GM12878 (cell line): ENCODE results near the gene SIGLEC11. TPM values are rescaled to one million over a fixed set of nuclear protein-coding genes. Genes with fewer than 3 reads are reported as not detected.

Experiments
- ATAC-seq: fragments of 200-7000 bp; cut with Tn5 transposase; 3 replicates; pipeline ENCODE4 v1.9.1; 2020; ENCODE audit warnings: mild to moderate bottlenecking, moderate library complexity
- BruUV-seq: library from RNA; stranded (reverse); fragments of 400-500 nt; replicated peaks from 2 replicates; lab custom pipeline; 2021; lab: Mats Ljungman, UMichigan
- CTCF ChIA-PET: fragments of 300-600 bp; sonication (Branson Sonifier 250); formaldehyde crosslinking; extraction: SDS; loops from one replicate; lab custom pipeline; 2021; ENCODE audit warnings: inconsistent platforms; lab: Yijun Ruan, JAX
- POLR2A ChIA-PET: fragments of 350-600 bp; formaldehyde crosslinking; extraction: SDS; loops from one replicate; lab custom pipeline; 2021; ENCODE audit warnings: inconsistent platforms; lab: Charles Lee
- RAD21 ChIA-PET: fragments of 300-600 bp; sonication (Branson Sonifier 250); formaldehyde crosslinking; loops from one replicate; lab custom pipeline; 2023; ENCODE audit warnings: antibody characterized with exemption; ENCODE audit not compliant: unreplicated experiment; lab: Charles Lee
- SMC1A ChIA-PET: fragments of 300-600 bp; sonication (Branson Sonifier 250); formaldehyde crosslinking; loops from one replicate; lab custom pipeline; 2023; ENCODE audit not compliant: unreplicated experiment, uncharacterized antibody; lab: Charles Lee
- DNase-seq: peaks from one replicate; pipeline ENCODE4 v3.0.0-alpha.2; 2011; ENCODE audit warnings: low read depth, low spot score
- FAIRE-seq: peaks from 3 replicates; lab custom pipeline; 2011; peaks lifted over from hg19 to GRCh38; lab: Jason Lieb, UNC
- H2AFZ ChIP-seq: 2 replicates; pipeline ENCODE4 v1.6.0; 2011; ENCODE audit warnings: low read depth, low read length, control low read depth; ENCODE audit not compliant: control insufficient read depth
- H3K27ac ChIP-seq: 2 replicates; pipeline ENCODE4 v1.5.1; 2011; ENCODE audit warnings: control low read depth; ENCODE audit not compliant: control insufficient read depth, insufficient read depth
- H3K27me3 ChIP-seq, 2 experiments: replicated peaks in 1 of 2; 2 replicates each; pipeline versions ENCODE4 v1.6.0 to v1.6.1; 2011; ENCODE audit warnings: low read length in 1 of 2; ENCODE audit not compliant: control insufficient read depth in 2 of 2, insufficient read depth in 2 of 2
- H3K36me3 ChIP-seq, 2 experiments: 2 replicates each; pipeline ENCODE4 v1.5.1; 2011; ENCODE audit warnings: low read length in 1 of 2; ENCODE audit not compliant: control insufficient read depth in 2 of 2, insufficient read depth in 2 of 2
- H3K4me1 ChIP-seq: 2 replicates; pipeline ENCODE4 v1.6.1; 2011; ENCODE audit warnings: mild to moderate bottlenecking, low read length, moderate library complexity, mixed read lengths; ENCODE audit not compliant: control insufficient read depth, insufficient read depth
- H3K4me2 ChIP-seq: 2 replicates; pipeline ENCODE4 v1.6.0; 2011; ENCODE audit warnings: control low read depth; ENCODE audit not compliant: control insufficient read depth, insufficient read depth
- H3K4me3 ChIP-seq: fragments of 200-600 bp; sonication (generic); 2 replicates; pipeline ENCODE4 v1.5.1; 2016
- H3K79me2 ChIP-seq: 2 replicates; pipeline ENCODE4 v1.6.0; 2011; ENCODE audit warnings: low read length; ENCODE audit not compliant: control insufficient read depth, insufficient read depth
- H3K9ac ChIP-seq: 2 replicates; pipeline ENCODE4 v1.8.0; 2011; ENCODE audit warnings: low read length, control low read depth, mixed read lengths; ENCODE audit not compliant: control insufficient read depth, insufficient read depth
- H3K9me3 ChIP-seq: replicated peaks from 3 replicates; pipeline ENCODE4 v1.5.1; 2011; ENCODE audit warnings: mild to moderate bottlenecking, low read length; ENCODE audit not compliant: control insufficient read depth, insufficient read depth
- H4K20me1 ChIP-seq: 2 replicates; pipeline ENCODE4 v1.6.0; 2011; ENCODE audit not compliant: control insufficient read depth, insufficient read depth
- ATF3 ChIP-seq: IDR thresholded peaks from 2 replicates; pipeline ENCODE4 v1.6.1; 2011; ENCODE audit warnings: low read depth, mild to moderate bottlenecking, low read length, moderate library complexity, borderline replicate concordance; ENCODE audit errors: extremely low read depth
- JUND ChIP-seq: IDR thresholded peaks from 2 replicates; pipeline ENCODE4 v1.6.1; 2012; ENCODE audit warnings: low read depth, mild to moderate bottlenecking, low read length, improper control_type of control experiment, moderate library complexity
- MEF2A ChIP-seq: IDR thresholded peaks from 2 replicates; pipeline ENCODE4 v1.6.1; 2011; ENCODE audit warnings: low read depth, mild to moderate bottlenecking, low read length, moderate library complexity; ENCODE audit not compliant: insufficient read depth
- RELA ChIP-seq: fragments of 450-650 bp; IDR thresholded peaks from 2 replicates; pipeline ENCODE4 v1.8.0; 2014; ENCODE audit warnings: borderline replicate concordance; ENCODE audit not compliant: partially characterized antibody
- SMARCA5 ChIP-seq: fragments of 450-650 bp; IDR thresholded peaks from 2 replicates; pipeline ENCODE4 v1.6.1; 2017; ENCODE audit warnings: mild to moderate bottlenecking
- STAT3 ChIP-seq: IDR thresholded peaks from 2 replicates; pipeline ENCODE4 v1.6.1; 2011; ENCODE audit warnings: low read depth, low read length, improper control_type of control experiment
- TBL1XR1 ChIP-seq: IDR thresholded peaks from 2 replicates; pipeline ENCODE4 v1.6.1; 2012; ENCODE audit warnings: low read depth, low read length, improper control_type of control experiment
- WRNIP1 ChIP-seq: IDR thresholded peaks from 2 replicates; pipeline ENCODE4 v1.6.1; 2011; ENCODE audit warnings: low read depth, low read length, improper control_type of control experiment, borderline replicate concordance
- YBX1 ChIP-seq: fragments of 450-650 bp; IDR thresholded peaks from 2 replicates; pipeline ENCODE4 v1.6.1; 2016; ENCODE audit warnings: antibody characterized with exemption
- WGBS: methylation state at CpG from one replicate; pipeline ENCODE4 v1.1.6; 2016; ENCODE audit warnings: low lambda C conversion rate; ENCODE audit not compliant: insufficient replicate concordance, insufficient coverage; ENCODE audit errors: missing lambda C conversion rate; 5-methylcytosine and 5-hydroxymethylcytosine counted together
- in situ Hi-C: fragments of 300-500 bp; cut with MboI; formaldehyde crosslinking; loops from 9 replicates; pipeline ENCODE4 v1.14.3; 2018; ENCODE audit warnings: mixed read lengths
- intact Hi-C: fragments of 100-400 bp; cut with micrococcal nuclease; formaldehyde crosslinking; loops from one replicate; pipeline ENCODE4 v1.14.2; 2022; ENCODE audit not compliant: unreplicated experiment
- polyA plus RNA-seq, 11 experiments: library from polyadenylated mRNA; depleted of rRNA in 4 of 11; unstranded in 6 of 11; stranded (reverse) in 5 of 11; fragments of >200 nt; fragmentation: Nextera tagmentation in 4 of 11; fragmentation: Illumina TruSeq in 1 of 11; extraction: Ambion mirVana in 4 of 11; extraction: Trizol in 1 of 11; gene quantifications; 1 replicate in 1 of 11; 2 replicates in 10 of 11; pipeline versions ENCODE4 v1.2.1 to v1.2.3, GENCODE V29; 2011 to 2016; ENCODE audit warnings: inconsistent platforms in 2 of 11, missing spikeins in 2 of 11, low read depth in 1 of 11
- total RNA-seq, 4 experiments: library from RNA; depleted of rRNA in 3 of 4; stranded (reverse); fragments of >200 nt in 3 of 4; fragmentation: Illumina TruSeq in 1 of 4; extraction: Trizol in 1 of 4; gene quantifications; 2 replicates each; pipeline versions ENCODE4 v1.2.1 to v1.2.3, GENCODE V29; 2013 to 2021
- TF ChIP-seq, protein P1 (sequence below): fragments of 450-650 bp; IDR thresholded peaks from 2 replicates; pipeline ENCODE4 v1.6.1; 2017; ENCODE audit warnings: borderline replicate concordance

The SIGLEC11 gene
- total and polyA plus RNA-seq, 10 of the 15 experiments (the other 5 are each of a cell fraction or from before 2014, with no cell fraction given): not detected

DNA sequence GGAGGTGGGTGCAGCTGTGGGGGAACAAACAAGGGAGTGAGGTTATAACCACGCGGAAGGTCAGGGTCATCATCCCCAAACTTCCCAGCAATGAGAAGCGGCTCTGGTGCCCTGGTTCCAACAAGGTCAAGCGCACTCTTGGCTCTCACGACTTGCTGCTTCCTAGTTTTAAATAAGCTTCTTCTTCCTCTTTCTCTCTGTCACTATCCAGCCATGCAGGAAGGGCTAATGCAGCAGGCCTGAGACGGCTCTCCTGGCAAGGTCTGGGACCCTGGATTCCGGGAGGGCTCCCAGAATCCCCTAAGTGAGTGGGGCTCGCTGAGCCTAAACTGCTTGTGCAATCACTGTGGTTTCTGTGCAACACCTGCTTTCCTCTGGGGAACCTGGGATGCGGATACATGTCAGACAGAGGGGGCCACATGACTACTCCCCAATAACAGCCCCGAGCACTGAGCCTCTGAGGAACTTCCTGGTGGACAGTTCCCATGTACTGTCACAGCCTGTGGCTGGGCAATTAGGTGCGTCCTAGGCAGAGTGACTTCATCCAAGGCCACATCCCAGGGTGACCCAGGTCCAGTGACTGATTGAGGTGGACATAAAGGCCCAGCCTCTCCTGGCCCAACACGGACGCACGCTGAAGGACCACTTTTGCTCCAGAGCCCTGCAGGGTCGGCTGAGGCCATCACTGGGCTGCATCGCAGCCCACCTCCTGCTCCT is 40.0 kb upstream of the SIGLEC11 start (continued):
- TF ChIP-seq, protein P1, sequence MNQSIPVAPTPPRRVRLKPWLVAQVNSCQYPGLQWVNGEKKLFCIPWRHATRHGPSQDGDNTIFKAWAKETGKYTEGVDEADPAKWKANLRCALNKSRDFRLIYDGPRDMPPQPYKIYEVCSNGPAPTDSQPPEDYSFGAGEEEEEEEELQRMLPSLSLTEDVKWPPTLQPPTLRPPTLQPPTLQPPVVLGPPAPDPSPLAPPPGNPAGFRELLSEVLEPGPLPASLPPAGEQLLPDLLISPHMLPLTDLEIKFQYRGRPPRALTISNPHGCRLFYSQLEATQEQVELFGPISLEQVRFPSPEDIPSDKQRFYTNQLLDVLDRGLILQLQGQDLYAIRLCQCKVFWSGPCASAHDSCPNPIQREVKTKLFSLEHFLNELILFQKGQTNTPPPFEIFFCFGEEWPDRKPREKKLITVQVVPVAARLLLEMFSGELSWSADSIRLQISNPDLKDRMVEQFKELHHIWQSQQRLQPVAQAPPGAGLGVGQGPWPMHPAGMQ: no peak
- no peak for TF ChIP-seq YBX1
- no peak for TF ChIP-seq JUND
- no peak for TF ChIP-seq MEF2A
- no peak for TF ChIP-seq TBL1XR1
- TF ChIP-seq, all 136 proteins: peak for 0

- no peak overlapping the region for H2AFZ ChIP-seq
- intact Hi-C loops: no loop called here
- SMC1A ChIA-PET: no interaction called here
- H3K9me3 ChIP-seq: no peaks in the 10 kb centered on the region
- RAD21 ChIA-PET: no interaction called here
- POLR2A ChIA-PET: no interaction called here
- no peak overlapping the region for H3K4me2 ChIP-seq
- no TSS peak for BruUV-seq
- DNase-seq (no peak), FAIRE-seq (no peak)
- in situ Hi-C loops: no loop called here
- no peaks in the 10 kb centered on the region; the same call in 1 of the 2 replicates for H3K79me2 ChIP-seq
- H3K27me3 ChIP-seq: no peaks in the 10 kb centered on the region
- WGBS: 89% methylated on average over 18 of the region's 20 CpGs
- TF ChIP-seq STAT3: no peak
- TF ChIP-seq WRNIP1: no peak
- TF ChIP-seq RELA: no peak
- no peak for TF ChIP-seq ATF3
- no peak for TF ChIP-seq YBX1
- TF ChIP-seq SMARCA5: no peak
- TF ChIP-seq, all 136 proteins: peak for 0
- H3K4me3 ChIP-seq: no peak overlapping the region
- no peaks in the 10 kb centered on the region for H4K20me1 ChIP-seq
- peaks cover 20 to 21% of the 10 kb centered on the region in 2 experiments; a peak in 3 of 4 replicates for H3K36me3 ChIP-seq
- H3K9ac ChIP-seq: no peak overlapping the region
- CTCF ChIA-PET: interaction anchor here (0.5 kb wide), 1 partner anchor 244 kb away, joined by 4 read pairs; no protein-coding TSS in a partner anchor
- H3K4me1 ChIP-seq: peaks cover 16% of the 10 kb centered on the region
- no peak overlapping the region for H3K27ac ChIP-seq
- ATAC-seq: no peak
These were observed 39.3 kb upstream of the SIGLEC11 start for GRCh38 chr19:50000038-50000840.
